H9 (cell line): ENCODE results near the gene DAZAP1. TPM values are rescaled to one million over a fixed set of nuclear protein-coding genes. Genes with fewer than 3 reads are reported as not detected.

Experiments used
- DNase-seq: peaks from one replicate; pipeline ENCODE4 v3.0.0-alpha.2; 2017
- H2AFZ ChIP-seq: one replicate; pipeline ENCODE4 v1.6.1; 2013; ENCODE audit warnings: mild to moderate bottlenecking, low read length, control low read depth, moderate library complexity
- H2AK5ac ChIP-seq: 2 replicates; pipeline ENCODE4 v1.6.1; 2013; ENCODE audit warnings: low read length, control low read depth, mixed read lengths; ENCODE audit not compliant: insufficient read length
- H2BK120ac ChIP-seq: one replicate; pipeline ENCODE4 v1.6.1; 2013; ENCODE audit warnings: low read depth, mild to moderate bottlenecking, low read length, control low read depth, inconsistent platforms; ENCODE audit not compliant: poor library complexity, severe bottlenecking
- H2BK12ac ChIP-seq: 2 replicates; pipeline ENCODE4 v1.6.1; 2013; ENCODE audit warnings: low read length, control low read depth, mixed read lengths, low read depth; ENCODE audit not compliant: insufficient read length
- H2BK15ac ChIP-seq: 2 replicates; pipeline ENCODE4 v1.6.1; 2013; ENCODE audit warnings: low read depth, low read length, control low read depth
- H2BK20ac ChIP-seq: one replicate; pipeline ENCODE4 v1.6.1; 2013; ENCODE audit warnings: low read depth, mild to moderate bottlenecking, low read length, control low read depth, inconsistent platforms; ENCODE audit not compliant: poor library complexity, severe bottlenecking
- H2BK5ac ChIP-seq: 2 replicates; pipeline ENCODE4 v1.6.1; 2013; ENCODE audit warnings: low read length, control low read depth, mixed read lengths; ENCODE audit not compliant: insufficient read length
- H3K14ac ChIP-seq: 2 replicates; pipeline ENCODE4 v1.6.1; 2013; ENCODE audit warnings: low read length, control low read depth; ENCODE audit not compliant: insufficient read depth
- H3K18ac ChIP-seq: 2 replicates; pipeline ENCODE4 v1.6.1; 2013; ENCODE audit warnings: low read depth, mild to moderate bottlenecking, mixed read lengths, low read length, control low read depth; ENCODE audit not compliant: insufficient read length
- H3K23ac ChIP-seq: 2 replicates; pipeline ENCODE4 v1.6.1; 2013; ENCODE audit warnings: low read length, control low read depth, mixed read lengths, low read depth; ENCODE audit not compliant: insufficient read length
- H3K23me2 ChIP-seq: 2 replicates; pipeline ENCODE4 v1.6.1; 2013; ENCODE audit warnings: low read depth, mild to moderate bottlenecking, mixed read lengths, low read length, control low read depth; ENCODE audit not compliant: insufficient read length, poor library complexity, severe bottlenecking
- H3K27ac ChIP-seq: 2 replicates; pipeline ENCODE4 v1.5.1; 2013; ENCODE audit warnings: low read length, control low read depth, mixed read lengths, low read depth; ENCODE audit not compliant: insufficient read length
- H3K27me3 ChIP-seq: 2 replicates; pipeline ENCODE4 v1.6.1; 2013; ENCODE audit warnings: low read length, control low read depth, inconsistent platforms; ENCODE audit not compliant: insufficient read depth
- H3K4ac ChIP-seq: 2 replicates; pipeline ENCODE4 v1.6.1; 2013; ENCODE audit warnings: low read depth, mild to moderate bottlenecking, control low read depth, inconsistent platforms, low read length, moderate library complexity
- H3K4me1 ChIP-seq: 2 replicates; pipeline ENCODE4 v1.6.1; 2013; ENCODE audit warnings: low read length, control low read depth, inconsistent platforms; ENCODE audit not compliant: insufficient read depth
- H3K4me2 ChIP-seq: 2 replicates; pipeline ENCODE4 v1.6.1; 2013; ENCODE audit warnings: low read length, control low read depth, mixed read lengths; ENCODE audit not compliant: insufficient read length, insufficient read depth
- H3K56ac ChIP-seq: 2 replicates; pipeline ENCODE4 v1.6.1; 2013; ENCODE audit warnings: low read depth, mild to moderate bottlenecking, mixed read lengths, low read length, control low read depth; ENCODE audit not compliant: insufficient read length
- H3K79me1 ChIP-seq: 2 replicates; pipeline ENCODE4 v1.6.1; 2013; ENCODE audit warnings: low read depth, mild to moderate bottlenecking, moderate library complexity, low read length, control low read depth, inconsistent platforms; ENCODE audit not compliant: insufficient read depth, poor library complexity, severe bottlenecking
- H3K79me2 ChIP-seq: 2 replicates; pipeline ENCODE4 v1.6.1; 2013; ENCODE audit warnings: low read length, control low read depth, inconsistent platforms; ENCODE audit not compliant: insufficient read depth
- H3K9ac ChIP-seq: 2 replicates; pipeline ENCODE4 v1.6.1; 2013; ENCODE audit warnings: low read length, control low read depth, mixed read lengths; ENCODE audit not compliant: insufficient read length; ENCODE audit errors: extremely low read depth
- H3K9me3 ChIP-seq: one replicate; pipeline ENCODE4 v1.6.1; 2013; ENCODE audit warnings: low read depth, low read length, inconsistent platforms; ENCODE audit not compliant: control insufficient read depth
- H3T11ph ChIP-seq: one replicate; pipeline ENCODE4 v1.6.1; 2013; ENCODE audit warnings: mild to moderate bottlenecking, low read length, control low read depth, inconsistent platforms
- H4K20me1 ChIP-seq: one replicate; pipeline ENCODE4 v1.6.1; 2013; ENCODE audit not compliant: control insufficient read depth, insufficient read length, insufficient read depth
- H4K5ac ChIP-seq: 2 replicates; pipeline ENCODE4 v1.6.1; 2013; ENCODE audit warnings: low read depth, mild to moderate bottlenecking, mixed read lengths, low read length, control low read depth; ENCODE audit not compliant: insufficient read length
- H4K8ac ChIP-seq: replicated peaks from 2 replicates; pipeline ENCODE4 v1.6.1; 2013; ENCODE audit warnings: low read length, control low read depth, mixed read lengths, low read depth; ENCODE audit not compliant: insufficient read length
- H4K91ac ChIP-seq: 2 replicates; pipeline ENCODE4 v1.6.1; 2013; ENCODE audit warnings: low read depth, mild to moderate bottlenecking, moderate library complexity, mixed read lengths, low read length, control low read depth; ENCODE audit not compliant: insufficient read length
- H3K27ac Mint-ChIP-seq, 3 experiments: 2 replicates in 2 of 3; 3 replicates in 1 of 3; pipeline ENCODE4 v1.8.0; 2020 to 2021; ENCODE audit warnings: mixed read lengths in 3 of 3, mild to moderate bottlenecking in 1 of 3, moderate library complexity in 1 of 3
- H3K27me3 Mint-ChIP-seq: 2 replicates; pipeline ENCODE4 v1.8.0; 2021; ENCODE audit warnings: low read depth, mild to moderate bottlenecking, moderate library complexity, mixed read lengths
- H3K36me3 Mint-ChIP-seq, 3 experiments: 2 replicates in 2 of 3; 3 replicates in 1 of 3; pipeline ENCODE4 v1.8.0; 2020 to 2021; ENCODE audit warnings: low read depth in 3 of 3, mixed read lengths in 3 of 3; ENCODE audit not compliant: insufficient read depth in 1 of 3
- H3K4me1 Mint-ChIP-seq, 2 experiments: 2 replicates each; pipeline ENCODE4 v1.8.0; 2020; ENCODE audit warnings: mixed read lengths in 2 of 2
- H3K4me3 Mint-ChIP-seq, 2 experiments: 2 replicates in 1 of 2; 3 replicates in 1 of 2; pipeline ENCODE4 v1.8.0; 2020 to 2021; ENCODE audit warnings: mild to moderate bottlenecking in 2 of 2, mixed read lengths in 2 of 2, moderate library complexity in 1 of 2
- H3K9me3 Mint-ChIP-seq, 2 experiments: 2 replicates in 1 of 2; 3 replicates in 1 of 2; pipeline ENCODE4 v1.8.0; 2020; ENCODE audit warnings: mild to moderate bottlenecking in 2 of 2, mixed read lengths in 2 of 2, moderate library complexity in 1 of 2
- CTCF ChIP-seq: fragments of 200-600 bp; sonication (generic); conservative IDR thresholded peaks from 3 replicates; pipeline ENCODE4 v1.8.0; 2021; ENCODE audit warnings: antibody characterized with exemption, mild to moderate bottlenecking
- WGBS: extraction: QIAGEN DNeasy Blood & Tissue Kit; methylation state at CpG from one replicate; pipeline ENCODE4 v1.1.7; 2013; ENCODE audit warnings: missing lambda C conversion rate, low lambda C conversion rate, mixed read lengths; ENCODE audit not compliant: insufficient read length; ENCODE audit errors: extremely low coverage; 5-methylcytosine and 5-hydroxymethylcytosine counted together
- total RNA-seq: library from RNA; stranded (reverse); gene quantifications from 2 replicates; pipeline ENCODE4 v1.2.1, GENCODE V29; 2021

The DAZAP1 gene
- total RNA-seq, 1 experiment from 2014 or later, result 265 TPM

GRCh38 chr19:1406774-1407527, 435 bp upstream of the DAZAP1 start:
- Mint-ChIP-seq H3K36me3 (peaks cover 16 to 24% (median 21%) of the 10 kb centered on the region in 3 experiments), H3K4me3 (peak overlapping the region; percentile 59 to 78), H3K4me1 (peaks cover 30 to 42% of the 10 kb centered on the region in 2 experiments), H3K27me3 (peaks cover 10% of the 10 kb centered on the region), H3K27ac (peak overlapping the region in 1 of 3 experiments; percentile 54; a peak in 2 of 7 replicates), H3K9me3 (no peaks in the 10 kb centered on the region)
- Histone ChIP-seq H3K23me2 (peaks cover 6% of the 10 kb centered on the region), H3K18ac (no peak overlapping the region), H3K79me2 (peaks cover 39% of the 10 kb centered on the region), H2AFZ (no peak overlapping the region), H4K91ac (no peak overlapping the region), H3T11ph (no peak overlapping the region), H3K27ac (no peak overlapping the region), H3K27me3 (no peaks in the 10 kb centered on the region), H3K23ac (no peak overlapping the region), H3K9ac (no peak overlapping the region), H4K8ac (no peak overlapping the region), H3K4me1 (no peaks in the 10 kb centered on the region; the same call in 1 of the 2 replicates), H3K14ac (no peak overlapping the region), H2BK5ac (no peak overlapping the region), H3K56ac (no peak overlapping the region), H3K4ac (no peak overlapping the region), H2BK15ac (no peak overlapping the region), H2BK12ac (no peak overlapping the region), H4K20me1 (no peaks in the 10 kb centered on the region), H4K5ac (no peak overlapping the region), H3K9me3 (no peaks in the 10 kb centered on the region), H2BK20ac (no peak overlapping the region), H2AK5ac (no peak overlapping the region), H3K79me1 (no peaks in the 10 kb centered on the region), H3K4me2 (peak overlapping the region; percentile 46), H2BK120ac (no peak overlapping the region)
- peak; percentile 98 for DNase-seq
- no CpG with 5 or more reads among the region's 72 CpGs for WGBS
- peak; percentile 68 for TF ChIP-seq CTCF
